Astrocyte (in vitro differentiated cells and primary cell): ENCODE results near the gene STUB1.

Experiments
- EZH2 ChIP-seq: IDR thresholded peaks from 2 replicates; pipeline ENCODE4 v1.6.1; 2012; ENCODE audit warnings: mild to moderate bottlenecking, low read length, inconsistent platforms; ENCODE audit not compliant: insufficient read depth
- TF ChIP-seq, protein P1 (sequence below): IDR thresholded peaks from 2 replicates; pipeline ENCODE4 v1.5.1; 2011; ENCODE audit warnings: low read depth, mild to moderate bottlenecking, inconsistent platforms, low read length, moderate library complexity; ENCODE audit not compliant: insufficient read depth

DNA sequence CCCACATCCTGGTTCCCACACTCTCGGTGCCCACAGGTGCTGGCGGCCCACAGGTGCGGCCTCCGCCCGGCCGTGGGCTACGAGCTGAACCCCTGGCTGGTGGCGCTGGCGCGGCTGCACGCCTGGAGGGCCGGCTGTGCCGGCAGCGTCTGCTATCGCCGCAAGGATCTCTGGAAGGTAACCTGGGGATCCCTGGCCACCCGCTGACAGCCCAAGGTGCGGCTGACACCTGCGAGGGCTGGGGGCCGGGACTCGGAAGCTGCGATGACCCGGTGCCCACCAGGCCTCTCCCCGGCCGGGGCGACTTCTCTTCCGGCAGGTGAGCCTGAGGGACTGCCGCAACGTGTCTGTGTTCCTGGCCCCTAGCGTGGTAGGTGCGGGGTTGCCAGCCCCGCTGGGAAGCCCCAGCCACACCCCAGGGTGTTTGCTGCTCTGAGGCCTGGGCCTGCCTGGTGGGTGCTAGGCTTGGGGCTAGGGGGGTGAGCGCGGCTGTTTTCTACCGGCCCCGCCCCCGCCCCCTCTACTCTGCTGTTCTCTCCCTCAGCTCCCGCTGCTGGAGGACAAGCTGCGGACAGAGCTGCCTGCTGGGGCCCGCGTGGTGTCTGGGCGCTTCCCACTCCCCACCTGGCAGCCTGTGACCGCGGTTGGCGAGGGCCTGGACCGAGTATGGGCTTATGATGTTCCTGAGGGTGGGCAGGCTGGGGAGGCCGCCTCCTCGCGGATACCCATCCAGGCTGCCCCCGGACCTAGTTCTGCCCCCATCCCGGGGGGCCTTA is 41.7 kb downstream of the STUB1 start:
- TF ChIP-seq, protein P1, sequence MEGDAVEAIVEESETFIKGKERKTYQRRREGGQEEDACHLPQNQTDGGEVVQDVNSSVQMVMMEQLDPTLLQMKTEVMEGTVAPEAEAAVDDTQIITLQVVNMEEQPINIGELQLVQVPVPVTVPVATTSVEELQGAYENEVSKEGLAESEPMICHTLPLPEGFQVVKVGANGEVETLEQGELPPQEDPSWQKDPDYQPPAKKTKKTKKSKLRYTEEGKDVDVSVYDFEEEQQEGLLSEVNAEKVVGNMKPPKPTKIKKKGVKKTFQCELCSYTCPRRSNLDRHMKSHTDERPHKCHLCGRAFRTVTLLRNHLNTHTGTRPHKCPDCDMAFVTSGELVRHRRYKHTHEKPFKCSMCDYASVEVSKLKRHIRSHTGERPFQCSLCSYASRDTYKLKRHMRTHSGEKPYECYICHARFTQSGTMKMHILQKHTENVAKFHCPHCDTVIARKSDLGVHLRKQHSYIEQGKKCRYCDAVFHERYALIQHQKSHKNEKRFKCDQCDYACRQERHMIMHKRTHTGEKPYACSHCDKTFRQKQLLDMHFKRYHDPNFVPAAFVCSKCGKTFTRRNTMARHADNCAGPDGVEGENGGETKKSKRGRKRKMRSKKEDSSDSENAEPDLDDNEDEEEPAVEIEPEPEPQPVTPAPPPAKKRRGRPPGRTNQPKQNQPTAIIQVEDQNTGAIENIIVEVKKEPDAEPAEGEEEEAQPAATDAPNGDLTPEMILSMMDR: no peak
- TF ChIP-seq EZH2: no peak
